Psoas muscle (tissue), 8 donors: ENCODE measurements around the gene ALPK1. TPM values are rescaled to one million over a fixed set of nuclear protein-coding genes. Genes with fewer than 3 reads are reported as not detected.

Experiments used
- ATAC-seq, 4 donors: fragments of 200-7000 bp; cut with Tn5 transposase; one replicate each; pipeline ENCODE4 v1.9.1; 2020; ENCODE audit warnings: moderate library complexity in 3 of 4, mild to moderate bottlenecking in 2 of 4
- DNase-seq, 2 donors: peaks; one replicate each; pipeline ENCODE4 v3.0.0-alpha.2; 2020
- H3K27ac ChIP-seq: fragments of 200-600 bp; one replicate; pipeline ENCODE4 v1.8.0; 2022
- H3K27me3 ChIP-seq, 3 donors: fragments of 200-600 bp in 1 of 3; one replicate each; pipeline versions ENCODE4 v1.6.1 to v1.8.0; 2013 to 2022; ENCODE audit warnings: low read length in 2 of 3, mild to moderate bottlenecking in 2 of 3, moderate library complexity in 1 of 3; ENCODE audit not compliant: insufficient read depth in 3 of 3
- H3K36me3 ChIP-seq, 2 donors: fragments of 200-600 bp in 1 of 2; one replicate each; pipeline versions ENCODE4 v1.6.1 to v1.8.0; 2013 to 2022; ENCODE audit warnings: low read depth in 1 of 2, mild to moderate bottlenecking in 1 of 2, moderate library complexity in 1 of 2; ENCODE audit not compliant: insufficient read depth in 1 of 2
- H3K4me1 ChIP-seq: fragments of 200-600 bp; one replicate; pipeline ENCODE4 v1.8.0; 2022
- H3K4me3 ChIP-seq: fragments of 200-600 bp; one replicate; pipeline ENCODE4 v1.8.0; 2022; ENCODE audit warnings: mild to moderate bottlenecking
- H3K9me3 ChIP-seq: fragments of 200-600 bp; one replicate; pipeline ENCODE4 v1.8.0; 2022
- WGBS, 3 donors: extraction: QIAGEN DNeasy Blood & Tissue Kit; methylation state at CpG; one replicate each; pipeline versions ENCODE4 v1.1.6 to v1.1.7; 2013; 5-methylcytosine and 5-hydroxymethylcytosine counted together
- intact Hi-C, 2 donors: fragments of 100-400 bp; cut with DNase I; formaldehyde crosslinking; loops; one replicate each; pipeline versions ENCODE4 v1.11.0 to v1.14.2; 2022
- polyA plus RNA-seq, 3 donors: library from polyadenylated mRNA; stranded (reverse); fragments of 200-250 nt; gene quantifications; one replicate each; pipeline ENCODE4 v1.2.3, GENCODE V29; 2013
- total RNA-seq, 4 donors: library from RNA; stranded (reverse); fragmentation: NEBNext Ultra II Directional in 2 of 4; extraction: Animal tissue kit (Norgen Biotek cat#: 25700) in 2 of 4; gene quantifications; one replicate each; pipeline versions ENCODE4 v1.2.1 to v1.2.4, GENCODE V29; 2021 to 2023
- TF ChIP-seq, protein P1 (sequence below): fragments of 200-600 bp; IDR thresholded peaks from one replicate; pipeline ENCODE4 v1.8.0; 2022; ENCODE audit warnings: antibody characterized with exemption
- donor health status: healthy with polysubstance abuse.
- donor health status: DM: no; HTN: no; CAD: no; lungs with moderate emphysema.
- donor health status: Bipolar disorder and iron deficiency.
- donor health status: healthy.
- donor health status: DM: yes; HTN: yes; CAD: no.
- donor health status: DM: no; HTN: no; CAD: no.
- donor health status: DM: no; HTN: no; CAD: no.
- donor health status: DM: yes; HTN: yes; CAD: no.

The ALPK1 gene
- total and polyA plus RNA-seq, 7 donors: 0.72 to 11.0 (median 3.1) TPM

- Histone ChIP-seq H3K36me3 (no peaks in the 10 kb centered on the region), H3K27me3 (no peaks in the 10 kb centered on the region), H3K4me1 (peaks cover 7% of the 10 kb centered on the region), H3K27ac (no peak overlapping the region), H3K4me3 (no peak overlapping the region), H3K9me3 (no peaks in the 10 kb centered on the region)
- ATAC-seq (no peak), DNase-seq (no peak)
- TF ChIP-seq, protein P1, sequence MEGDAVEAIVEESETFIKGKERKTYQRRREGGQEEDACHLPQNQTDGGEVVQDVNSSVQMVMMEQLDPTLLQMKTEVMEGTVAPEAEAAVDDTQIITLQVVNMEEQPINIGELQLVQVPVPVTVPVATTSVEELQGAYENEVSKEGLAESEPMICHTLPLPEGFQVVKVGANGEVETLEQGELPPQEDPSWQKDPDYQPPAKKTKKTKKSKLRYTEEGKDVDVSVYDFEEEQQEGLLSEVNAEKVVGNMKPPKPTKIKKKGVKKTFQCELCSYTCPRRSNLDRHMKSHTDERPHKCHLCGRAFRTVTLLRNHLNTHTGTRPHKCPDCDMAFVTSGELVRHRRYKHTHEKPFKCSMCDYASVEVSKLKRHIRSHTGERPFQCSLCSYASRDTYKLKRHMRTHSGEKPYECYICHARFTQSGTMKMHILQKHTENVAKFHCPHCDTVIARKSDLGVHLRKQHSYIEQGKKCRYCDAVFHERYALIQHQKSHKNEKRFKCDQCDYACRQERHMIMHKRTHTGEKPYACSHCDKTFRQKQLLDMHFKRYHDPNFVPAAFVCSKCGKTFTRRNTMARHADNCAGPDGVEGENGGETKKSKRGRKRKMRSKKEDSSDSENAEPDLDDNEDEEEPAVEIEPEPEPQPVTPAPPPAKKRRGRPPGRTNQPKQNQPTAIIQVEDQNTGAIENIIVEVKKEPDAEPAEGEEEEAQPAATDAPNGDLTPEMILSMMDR: no peak
- WGBS, 3 donors: 80 to 90% (median 85%) methylated on average over 3 of the region's 3 CpGs
- intact Hi-C loops: no loop called here
Observed at GRCh38 chr4:112288455-112288854, 8.7 kb upstream of the ALPK1 start.

- H3K27me3 ChIP-seq: no peaks in the 10 kb centered on the region
- TF ChIP-seq, protein P1: no peak
- H3K9me3 ChIP-seq: no peaks in the 10 kb centered on the region
- 83 to 87% (median 86%) methylated on average over 10 of the region's 10 CpGs for WGBS, 3 donors
- no peak overlapping the region for H3K4me3 ChIP-seq
- H3K36me3 ChIP-seq: no peaks in the 10 kb centered on the region
- DNase-seq (no peak), ATAC-seq (no peak)
- no peak overlapping the region for H3K27ac ChIP-seq
- no peaks in the 10 kb centered on the region for H3K4me1 ChIP-seq
- intact Hi-C loops: no loop called here
Observed at GRCh38 chr4:112289407-112290253, 7.5 kb upstream of the ALPK1 start.

GRCh38 chr4:112290341-112290740, 6.8 kb upstream of the ALPK1 start:
- Histone ChIP-seq H3K4me1 (no peaks in the 10 kb centered on the region), H3K27ac (no peak overlapping the region), H3K36me3 (no peaks in the 10 kb centered on the region), H3K9me3 (no peaks in the 10 kb centered on the region), H3K4me3 (no peak overlapping the region), H3K27me3 (no peaks in the 10 kb centered on the region)
- WGBS, 3 donors: 78 to 82% (median 80%) methylated on average over 3 of the region's 3 CpGs
- TF ChIP-seq, protein P1: no peak
- intact Hi-C loops: no loop called here
- DNase-seq: no peak
- ATAC-seq: no peak

GRCh38 chr4:112299721-112300120, 2.6 kb downstream of the ALPK1 start:
- no peak overlapping the region for H3K4me3 ChIP-seq
- no peaks in the 10 kb centered on the region for H3K36me3 ChIP-seq
- H3K9me3 ChIP-seq: no peaks in the 10 kb centered on the region
- TF ChIP-seq, protein P1: no peak
- no peak for ATAC-seq
- H3K4me1 ChIP-seq: peaks cover 8% of the 10 kb centered on the region
- no peak for DNase-seq
- intact Hi-C loops: no loop called here
- H3K27me3 ChIP-seq: no peaks in the 10 kb centered on the region
- WGBS, 3 donors: 83 to 88% (median 88%) methylated on average over 4 of the region's 4 CpGs
- no peak overlapping the region for H3K27ac ChIP-seq
